Measurements from ENCODE around the gene NHERF1.

NHERF1 gene

GRCh38 chr17:74808714-74809430 is 60.4 kb downstream of the NHERF1 start:
- H3K9ac ChIP-seq (ENCODE audit: low read depth, low read length), result no peak overlapping the region
- H3K9me3 ChIP-seq (ENCODE audit: control insufficient read depth, insufficient read depth, low read length), result no peaks in the 10 kb centered on the region
- H3K36me3 ChIP-seq (ENCODE audit: control insufficient read depth, insufficient read depth, low read length), result no peaks in the 10 kb centered on the region
- no peaks in the 10 kb centered on the region for H3K27me3 ChIP-seq (ENCODE audit: control insufficient read depth, insufficient read depth, low read length)
- H3K4me1 ChIP-seq (ENCODE audit: control insufficient read depth, insufficient read depth, low read length), result no peaks in the 10 kb centered on the region
- H3K4me3 ChIP-seq (ENCODE audit: low read depth, low read length), result no peak overlapping the region

GRCh38 chr17:74810699-74811485 is 62.5 kb downstream of the NHERF1 start:
- Histone ChIP-seq H3K27me3 (ENCODE audit: control insufficient read depth, insufficient read depth, low read length) (no peaks in the 10 kb centered on the region), H3K9ac (ENCODE audit: low read depth, low read length) (no peak overlapping the region), H3K4me3 (ENCODE audit: low read depth, low read length) (no peak overlapping the region), H3K9me3 (ENCODE audit: control insufficient read depth, insufficient read depth, low read length) (no peaks in the 10 kb centered on the region), H3K36me3 (ENCODE audit: control insufficient read depth, insufficient read depth, low read length) (no peaks in the 10 kb centered on the region), H3K4me1 (ENCODE audit: control insufficient read depth, insufficient read depth, low read length) (no peaks in the 10 kb centered on the region)

DNA sequence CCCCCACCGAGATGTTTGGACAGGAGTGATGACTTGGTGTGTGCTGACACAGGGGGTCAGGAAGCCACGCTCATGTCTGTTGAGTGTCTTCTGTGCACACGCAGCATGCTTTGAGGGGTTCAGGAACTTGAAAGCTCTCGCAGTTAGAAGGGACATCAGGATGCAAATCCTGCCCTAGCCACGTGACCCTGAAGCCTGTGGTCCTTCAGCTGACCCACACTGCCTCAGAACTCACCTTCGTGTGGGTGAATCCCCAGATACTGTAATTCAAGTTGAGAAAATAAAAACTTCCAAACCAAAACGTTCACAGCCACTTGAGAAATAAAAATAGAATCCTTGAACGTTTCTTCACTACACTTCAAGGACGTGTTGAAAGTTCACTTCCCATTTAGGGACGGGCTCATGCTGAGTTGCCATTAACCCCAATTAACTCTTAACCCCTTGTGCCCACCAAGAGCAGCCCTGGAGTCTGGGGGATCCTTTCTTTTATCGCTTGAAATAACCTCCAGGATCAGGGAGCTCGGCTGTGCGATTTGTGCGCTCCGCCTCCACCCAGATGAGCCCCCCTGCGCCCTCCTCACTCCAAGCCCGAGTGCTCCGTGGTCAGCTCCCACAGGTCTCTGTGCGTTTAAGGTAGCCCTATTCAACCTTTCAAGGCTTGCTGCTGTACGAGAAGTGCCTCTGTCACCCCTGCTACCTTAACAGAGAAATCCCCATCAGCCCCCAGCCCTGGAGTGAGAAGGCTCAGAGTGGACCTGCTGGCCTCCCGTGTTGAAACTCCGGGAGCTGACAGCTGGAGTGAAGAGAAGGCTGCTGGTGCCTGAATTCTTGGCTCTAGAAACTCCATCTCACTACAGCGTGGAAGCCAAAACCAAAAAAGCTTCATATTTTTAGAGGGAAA is 63.9 kb downstream of the NHERF1 start:
- Histone ChIP-seq H3K27me3 (ENCODE audit: control insufficient read depth, insufficient read depth, low read length) (no peaks in the 10 kb centered on the region), H3K4me1 (ENCODE audit: control insufficient read depth, insufficient read depth, low read length) (no peaks in the 10 kb centered on the region), H3K9me3 (ENCODE audit: control insufficient read depth, insufficient read depth, low read length) (no peaks in the 10 kb centered on the region), H3K36me3 (ENCODE audit: control insufficient read depth, insufficient read depth, low read length) (no peaks in the 10 kb centered on the region), H3K9ac (ENCODE audit: low read depth, low read length) (no peak overlapping the region), H3K4me3 (ENCODE audit: low read depth, low read length) (no peak overlapping the region)

DNA sequence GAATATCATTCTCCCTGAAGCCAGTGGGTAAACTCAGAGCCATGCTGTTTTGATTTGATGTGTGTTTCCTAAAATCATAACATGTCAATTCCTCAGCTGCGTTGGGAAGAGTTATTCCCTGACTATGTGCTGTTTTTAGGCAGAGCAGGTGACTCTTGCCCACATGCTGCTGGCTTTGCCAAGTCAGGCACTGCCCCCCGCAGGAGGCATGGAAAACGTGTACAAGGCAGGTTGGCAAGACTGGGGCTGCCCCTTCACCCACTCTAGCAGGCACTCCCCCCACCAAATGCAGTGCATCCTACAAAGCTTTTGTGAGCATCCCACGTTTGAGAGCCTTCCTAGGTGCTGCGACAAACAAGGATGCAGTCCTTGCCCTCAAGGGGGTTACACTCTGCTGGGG is 66.0 kb downstream of the NHERF1 start:
- no peak overlapping the region for H3K9ac ChIP-seq (ENCODE audit: low read depth, low read length)
- H3K27me3 ChIP-seq (ENCODE audit: control insufficient read depth, insufficient read depth, low read length), result no peaks in the 10 kb centered on the region
- no peaks in the 10 kb centered on the region for H3K4me1 ChIP-seq (ENCODE audit: control insufficient read depth, insufficient read depth, low read length)
- H3K4me3 ChIP-seq (ENCODE audit: low read depth, low read length), result no peak overlapping the region
- no peaks in the 10 kb centered on the region for H3K9me3 ChIP-seq (ENCODE audit: control insufficient read depth, insufficient read depth, low read length)
- no peaks in the 10 kb centered on the region for H3K36me3 ChIP-seq (ENCODE audit: control insufficient read depth, insufficient read depth, low read length)

DNA sequence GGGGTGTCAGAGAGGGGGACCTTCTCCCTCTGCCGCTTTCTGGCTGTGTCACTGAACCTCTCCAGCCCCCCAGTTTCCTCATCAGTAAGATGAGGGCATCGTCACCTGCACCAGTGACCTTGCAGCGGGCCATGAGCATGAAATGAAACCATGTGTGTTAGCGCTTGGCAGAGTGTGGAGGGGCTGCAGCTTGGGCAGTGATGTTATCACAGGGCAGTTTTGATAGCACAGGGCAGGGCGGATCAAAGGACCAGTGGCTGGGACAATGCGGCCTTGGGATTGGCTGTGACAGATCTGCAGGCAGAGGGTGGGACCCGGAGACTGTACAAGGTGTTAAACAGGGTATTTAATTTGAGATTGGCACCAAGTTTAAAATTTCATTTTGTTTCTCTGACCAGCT is 66.6 kb downstream of the NHERF1 start:
- Histone ChIP-seq H3K36me3 (ENCODE audit: control insufficient read depth, insufficient read depth, low read length) (no peaks in the 10 kb centered on the region), H3K9me3 (ENCODE audit: control insufficient read depth, insufficient read depth, low read length) (no peaks in the 10 kb centered on the region), H3K9ac (ENCODE audit: low read depth, low read length) (no peak overlapping the region), H3K4me3 (ENCODE audit: low read depth, low read length) (no peak overlapping the region), H3K27me3 (ENCODE audit: control insufficient read depth, insufficient read depth, low read length) (no peaks in the 10 kb centered on the region), H3K4me1 (ENCODE audit: control insufficient read depth, insufficient read depth, low read length) (no peaks in the 10 kb centered on the region)

GRCh38 chr17:74815550-74816370 is 67.3 kb downstream of the NHERF1 start:
- Histone ChIP-seq H3K4me1 (ENCODE audit: control insufficient read depth, insufficient read depth, low read length) (no peaks in the 10 kb centered on the region), H3K9me3 (ENCODE audit: control insufficient read depth, insufficient read depth, low read length) (no peaks in the 10 kb centered on the region), H3K27me3 (ENCODE audit: control insufficient read depth, insufficient read depth, low read length) (no peaks in the 10 kb centered on the region), H3K4me3 (ENCODE audit: low read depth, low read length) (no peak overlapping the region), H3K36me3 (ENCODE audit: control insufficient read depth, insufficient read depth, low read length) (peaks cover 5% of the 10 kb centered on the region), H3K9ac (ENCODE audit: low read depth, low read length) (no peak overlapping the region)

DNA sequence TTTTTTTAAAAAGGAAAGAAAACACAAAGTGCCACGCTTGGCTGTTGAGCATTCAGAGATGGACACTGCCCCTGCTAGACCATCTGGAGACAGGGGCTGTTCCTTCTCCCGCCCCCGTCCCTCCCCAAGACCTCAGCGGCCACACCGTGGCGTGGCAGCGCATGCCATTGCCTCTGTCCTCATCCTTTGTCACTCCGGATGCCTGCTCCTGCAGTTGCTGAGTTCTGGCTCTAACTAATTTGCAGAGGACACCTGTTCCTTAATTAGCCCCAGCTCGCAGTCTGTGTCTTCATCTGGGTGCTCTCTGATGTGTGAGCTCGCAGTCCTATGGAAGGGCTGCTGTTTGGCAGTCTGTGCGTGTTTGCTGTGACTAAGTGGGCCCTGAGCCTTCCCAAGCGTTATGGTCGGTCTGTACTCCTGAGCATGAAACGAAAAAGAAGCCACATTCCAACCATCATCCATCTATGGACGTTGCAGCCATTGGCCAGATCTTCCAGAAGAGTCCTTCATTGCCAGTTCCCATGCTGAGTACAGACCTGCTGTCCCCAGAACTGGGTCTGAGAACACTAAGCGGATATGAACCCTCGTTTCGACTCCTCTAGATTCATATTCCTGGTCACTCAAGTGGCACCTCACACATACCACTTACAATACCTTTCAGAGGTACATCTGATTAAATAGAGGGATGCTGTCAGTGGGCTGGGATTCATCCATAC is 68.6 kb downstream of the NHERF1 start:
- peaks cover 8% of the 10 kb centered on the region for H3K36me3 ChIP-seq (ENCODE audit: control insufficient read depth, insufficient read depth, low read length)
- H3K9ac ChIP-seq (ENCODE audit: low read depth, low read length), result no peak overlapping the region
- H3K4me3 ChIP-seq (ENCODE audit: low read depth, low read length), result no peak overlapping the region
- no peaks in the 10 kb centered on the region for H3K27me3 ChIP-seq (ENCODE audit: control insufficient read depth, insufficient read depth, low read length)
- no peaks in the 10 kb centered on the region for H3K9me3 ChIP-seq (ENCODE audit: control insufficient read depth, insufficient read depth, low read length)
- no peaks in the 10 kb centered on the region for H3K4me1 ChIP-seq (ENCODE audit: control insufficient read depth, insufficient read depth, low read length)

- no peaks in the 10 kb centered on the region for H3K4me1 ChIP-seq (ENCODE audit: control insufficient read depth, insufficient read depth, low read length)
- H3K4me3 ChIP-seq (ENCODE audit: low read depth, low read length), result no peak overlapping the region
- no peak overlapping the region for H3K9ac ChIP-seq (ENCODE audit: low read depth, low read length)
- H3K9me3 ChIP-seq (ENCODE audit: control insufficient read depth, insufficient read depth, low read length), result no peaks in the 10 kb centered on the region
- H3K36me3 ChIP-seq (ENCODE audit: control insufficient read depth, insufficient read depth, low read length), result peaks cover 8% of the 10 kb centered on the region
- H3K27me3 ChIP-seq (ENCODE audit: control insufficient read depth, insufficient read depth, low read length), result no peaks in the 10 kb centered on the region
Measured at GRCh38 chr17:74818291-74818938, 70.0 kb downstream of the NHERF1 start.

Data from iPS-15b (cell line).